Loucy (cell line): ENCODE results near the gene ZNF398.

Experiments used
- H2AFZ ChIP-seq: fragments of 200-600 bp; sonication (generic); 2 replicates; pipeline ENCODE4 v1.6.0; 2016; ENCODE audit warnings: antibody characterized with exemption, mild to moderate bottlenecking, low read length, moderate library complexity
- H3F3A ChIP-seq: fragments of 200-600 bp; 2 replicates; pipeline ENCODE4 v1.6.0; 2016; ENCODE audit warnings: antibody characterized with exemption, low read depth, mild to moderate bottlenecking
- H3K27me3 ChIP-seq: fragments of 200-600 bp; sonication (generic); 2 replicates; pipeline ENCODE4 v1.6.1; 2014; ENCODE audit warnings: low read length, mild to moderate bottlenecking; ENCODE audit not compliant: insufficient read depth, poor library complexity, severe bottlenecking
- H3K36me3 ChIP-seq: fragments of 200-600 bp; sonication (generic); 2 replicates; pipeline ENCODE4 v1.6.1; 2016; ENCODE audit warnings: low read length; ENCODE audit not compliant: insufficient read depth
- H3K4me1 ChIP-seq: fragments of 200-600 bp; sonication (generic); 2 replicates; pipeline ENCODE4 v1.5.1; 2014; ENCODE audit warnings: low read length, mild to moderate bottlenecking; ENCODE audit not compliant: insufficient read depth, poor library complexity, severe bottlenecking
- H3K4me2 ChIP-seq: fragments of 200-600 bp; sonication (generic); 2 replicates; pipeline ENCODE4 v1.6.0; 2014; ENCODE audit warnings: antibody characterized with exemption, low read length, low read depth, mild to moderate bottlenecking; ENCODE audit not compliant: poor library complexity, severe bottlenecking
- H3K4me3 ChIP-seq: fragments of 200-600 bp; sonication (generic); 2 replicates; pipeline ENCODE4 v1.5.1; 2014; ENCODE audit warnings: low read length, mild to moderate bottlenecking, mixed read lengths; ENCODE audit not compliant: poor library complexity, severe bottlenecking
- H3K79me2 ChIP-seq: fragments of 200-600 bp; sonication (generic); 2 replicates; pipeline ENCODE4 v1.6.1; 2014; ENCODE audit warnings: low read length; ENCODE audit not compliant: insufficient read depth
- H3K9ac ChIP-seq: fragments of 200-600 bp; sonication (generic); 2 replicates; pipeline ENCODE4 v1.6.0; 2014; ENCODE audit warnings: mild to moderate bottlenecking, low read depth, low read length, moderate library complexity; ENCODE audit not compliant: poor library complexity, severe bottlenecking
- H3K9me2 ChIP-seq: fragments of 200-600 bp; sonication (generic); replicated peaks from 2 replicates; pipeline ENCODE4 v1.6.1; 2016; ENCODE audit warnings: low read depth, low read length, mixed read lengths
- H3K9me3 ChIP-seq: fragments of 200-600 bp; sonication (generic); 2 replicates; pipeline ENCODE4 v1.6.1; 2014; ENCODE audit warnings: mild to moderate bottlenecking, antibody characterized with exemption, low read length, low read depth; ENCODE audit not compliant: insufficient read depth
- H4K20me1 ChIP-seq: fragments of 200-600 bp; sonication (generic); 2 replicates; pipeline ENCODE4 v1.6.0; 2014; ENCODE audit warnings: antibody characterized with exemption, low read length, mild to moderate bottlenecking; ENCODE audit not compliant: insufficient read depth, poor library complexity, severe bottlenecking
- EZH2phosphoT487 ChIP-seq: fragments of 200-600 bp; IDR thresholded peaks from 2 replicates; pipeline ENCODE4 v1.6.1; 2018; ENCODE audit warnings: antibody characterized with exemption, mild to moderate bottlenecking, moderate library complexity, borderline replicate concordance
- TF ChIP-seq, protein P1 (sequence below): fragments of 200-600 bp; sonication (generic); conservative IDR thresholded peaks from 2 replicates; pipeline ENCODE4 v1.5.1; 2014; ENCODE audit warnings: mild to moderate bottlenecking, antibody characterized with exemption, low read length

Gene ZNF398

DNA sequence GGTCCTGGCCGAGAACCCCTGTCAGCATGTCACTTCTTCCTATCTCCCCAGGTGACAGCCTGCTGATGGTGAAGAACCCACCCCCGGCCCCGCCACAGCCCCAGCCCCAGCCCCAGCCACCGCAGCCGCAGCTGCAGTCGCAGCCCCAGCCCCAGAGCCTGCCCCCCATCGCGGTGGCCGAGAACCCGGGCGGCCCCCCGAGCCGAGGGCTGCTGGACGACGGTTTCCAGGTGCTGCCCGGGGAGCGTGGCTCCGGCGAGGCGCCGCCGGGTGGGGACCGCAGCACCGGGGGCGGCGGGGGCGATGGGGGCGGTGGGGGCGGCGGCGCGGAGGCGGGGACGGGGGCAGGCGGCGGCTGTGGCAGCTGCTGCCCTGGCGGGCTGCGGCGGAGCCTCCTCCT, 76.5 kb downstream of the ZNF398 start:
- Histone ChIP-seq H3K36me3 (peaks cover 53% of the 10 kb centered on the region; the same call in 1 of the 2 replicates), H3K4me3 (no peak overlapping the region), H4K20me1 (no peaks in the 10 kb centered on the region), H3K9me3 (no peaks in the 10 kb centered on the region), H3F3A (no peaks in the 10 kb centered on the region), H3K27me3 (no peaks in the 10 kb centered on the region), H2AFZ (no peak overlapping the region), H3K4me2 (no peak overlapping the region), H3K79me2 (no peaks in the 10 kb centered on the region), H3K9me2 (no peaks in the 10 kb centered on the region), H3K9ac (no peak overlapping the region), H3K4me1 (no peaks in the 10 kb centered on the region)
- no peak for TF ChIP-seq EZH2phosphoT487
- TF ChIP-seq, protein P1, sequence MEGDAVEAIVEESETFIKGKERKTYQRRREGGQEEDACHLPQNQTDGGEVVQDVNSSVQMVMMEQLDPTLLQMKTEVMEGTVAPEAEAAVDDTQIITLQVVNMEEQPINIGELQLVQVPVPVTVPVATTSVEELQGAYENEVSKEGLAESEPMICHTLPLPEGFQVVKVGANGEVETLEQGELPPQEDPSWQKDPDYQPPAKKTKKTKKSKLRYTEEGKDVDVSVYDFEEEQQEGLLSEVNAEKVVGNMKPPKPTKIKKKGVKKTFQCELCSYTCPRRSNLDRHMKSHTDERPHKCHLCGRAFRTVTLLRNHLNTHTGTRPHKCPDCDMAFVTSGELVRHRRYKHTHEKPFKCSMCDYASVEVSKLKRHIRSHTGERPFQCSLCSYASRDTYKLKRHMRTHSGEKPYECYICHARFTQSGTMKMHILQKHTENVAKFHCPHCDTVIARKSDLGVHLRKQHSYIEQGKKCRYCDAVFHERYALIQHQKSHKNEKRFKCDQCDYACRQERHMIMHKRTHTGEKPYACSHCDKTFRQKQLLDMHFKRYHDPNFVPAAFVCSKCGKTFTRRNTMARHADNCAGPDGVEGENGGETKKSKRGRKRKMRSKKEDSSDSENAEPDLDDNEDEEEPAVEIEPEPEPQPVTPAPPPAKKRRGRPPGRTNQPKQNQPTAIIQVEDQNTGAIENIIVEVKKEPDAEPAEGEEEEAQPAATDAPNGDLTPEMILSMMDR = no peak

DNA sequence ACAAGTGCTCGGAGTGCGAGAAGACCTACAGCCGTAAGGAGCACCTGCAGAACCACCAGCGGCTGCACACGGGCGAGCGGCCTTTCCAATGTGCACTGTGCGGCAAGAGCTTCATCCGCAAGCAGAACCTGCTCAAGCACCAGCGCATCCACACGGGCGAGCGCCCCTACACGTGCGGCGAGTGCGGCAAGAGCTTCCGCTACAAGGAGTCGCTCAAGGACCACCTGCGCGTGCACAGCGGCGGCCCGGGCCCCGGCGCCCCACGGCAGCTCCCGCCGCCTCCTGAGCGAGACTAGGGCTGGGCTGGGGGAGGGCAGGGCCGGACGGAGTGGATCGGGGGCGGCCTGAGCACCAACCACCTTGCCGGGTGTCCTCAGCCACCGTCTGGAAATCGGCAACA, 77.1 kb downstream of the ZNF398 start:
- H3K27me3 ChIP-seq = no peaks in the 10 kb centered on the region

DNA sequence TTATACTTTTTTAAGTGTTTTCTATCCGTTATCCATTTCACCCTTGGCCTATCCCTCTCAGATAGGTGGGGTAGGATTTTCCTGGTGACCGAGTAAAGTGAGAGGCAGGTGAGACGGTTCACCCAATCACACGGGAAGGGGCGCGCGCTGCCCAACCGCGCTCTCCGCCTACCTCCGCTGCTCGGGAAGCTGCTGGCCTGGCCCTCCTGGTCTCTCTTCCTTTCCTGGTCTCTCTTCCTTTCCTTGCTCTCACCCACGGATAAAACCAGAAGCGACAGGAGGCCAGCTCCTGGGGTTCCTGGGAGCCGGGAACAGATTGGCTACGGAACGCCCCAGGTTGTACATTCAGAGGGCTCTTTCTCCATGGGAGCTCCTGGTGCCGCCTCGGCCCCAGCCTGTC, 77.9 kb downstream of the ZNF398 start:
- Histone ChIP-seq H3K9ac (no peak overlapping the region), H3K36me3 (peaks cover 42% of the 10 kb centered on the region; the same call in 1 of the 2 replicates), H3K4me2 (no peak overlapping the region), H3K27me3 (no peaks in the 10 kb centered on the region), H3K4me1 (no peaks in the 10 kb centered on the region), H3K4me3 (no peak overlapping the region), H4K20me1 (no peaks in the 10 kb centered on the region), H3F3A (no peaks in the 10 kb centered on the region), H3K9me2 (no peaks in the 10 kb centered on the region), H3K9me3 (no peaks in the 10 kb centered on the region), H3K79me2 (no peaks in the 10 kb centered on the region), H2AFZ (no peak overlapping the region)
- no peak for TF ChIP-seq EZH2phosphoT487
- TF ChIP-seq, protein P1 = no peak

More for the DNA sequence above, 77.1 kb downstream of the ZNF398 start:
- Histone ChIP-seq H3K4me3 (no peak overlapping the region), H3K4me1 (no peaks in the 10 kb centered on the region), H3K9me3 (no peaks in the 10 kb centered on the region), H3F3A (no peaks in the 10 kb centered on the region), H4K20me1 (no peaks in the 10 kb centered on the region), H3K79me2 (no peaks in the 10 kb centered on the region), H3K4me2 (no peak overlapping the region), H3K9me2 (no peaks in the 10 kb centered on the region), H3K9ac (no peak overlapping the region), H3K36me3 (peaks cover 48% of the 10 kb centered on the region; the same call in 1 of the 2 replicates), H2AFZ (no peak overlapping the region)
- TF ChIP-seq, protein P1 = no peak
- TF ChIP-seq EZH2phosphoT487 = no peak
